IMR-90 (cell line): ENCODE measurements around the gene USP24. TPM values are rescaled to one million over a fixed set of nuclear protein-coding genes. Genes with fewer than 3 reads are reported as not detected.

ENCODE experiments used
- ATAC-seq: fragments of 200-7000 bp; cut with Tn5 transposase; 2 replicates; pipeline ENCODE4 v1.9.1; 2020; ENCODE audit warnings: low read depth, mild to moderate bottlenecking, moderate library complexity
- BruUV-seq: library from RNA; stranded (reverse); fragments of 400-500 nt; replicated peaks from 2 replicates; lab custom pipeline; 2021; lab: Mats Ljungman, UMichigan
- CTCF ChIA-PET: fragments of 300-600 bp; formaldehyde crosslinking; extraction: SDS; loops from one replicate; lab custom pipeline; 2021; ENCODE audit warnings: antibody characterized with exemption; lab: Yijun Ruan, JAX
- POLR2A ChIA-PET: fragments of 300-600 bp; sonication (Branson Sonifier 250); formaldehyde crosslinking; loops from one replicate; lab custom pipeline; 2022; ENCODE audit warnings: antibody characterized with exemption; ENCODE audit not compliant: unreplicated experiment; lab: Charles Lee
- DNase-seq: peaks from one replicate; pipeline ENCODE4 v3.0.0; 2013
- H2AFZ ChIP-seq: replicated peaks from 2 replicates; pipeline ENCODE3; 2013; ENCODE audit warnings: low read length, mild to moderate bottlenecking; ENCODE audit not compliant: poor library complexity
- H2AK5ac ChIP-seq: 2 replicates; pipeline ENCODE4 v1.6.1; 2013; ENCODE audit warnings: low read depth, low read length, inconsistent platforms
- H2AK9ac ChIP-seq: replicated peaks from 2 replicates; pipeline ENCODE3; 2013; ENCODE audit warnings: mild to moderate bottlenecking, low read depth, low read length, moderate library complexity; ENCODE audit not compliant: poor library complexity
- H2BK120ac ChIP-seq: 2 replicates; pipeline ENCODE4 v1.6.1; 2013; ENCODE audit warnings: low read depth, low read length, inconsistent platforms
- H2BK15ac ChIP-seq: 3 replicates; pipeline ENCODE4 v1.6.1; 2013; ENCODE audit warnings: low read depth, low read length, inconsistent platforms
- H2BK20ac ChIP-seq: 2 replicates; pipeline ENCODE4 v1.6.1; 2013; ENCODE audit warnings: low read depth, mild to moderate bottlenecking, inconsistent platforms, low read length, moderate library complexity
- H2BK5ac ChIP-seq: 2 replicates; pipeline ENCODE4 v1.6.1; 2013; ENCODE audit warnings: mild to moderate bottlenecking, low read depth, low read length, inconsistent platforms; ENCODE audit not compliant: poor library complexity, severe bottlenecking
- H3K14ac ChIP-seq: replicated peaks from 2 replicates; pipeline ENCODE4 v1.6.1; 2013; ENCODE audit warnings: low read depth, low read length, inconsistent platforms
- H3K18ac ChIP-seq: 2 replicates; pipeline ENCODE4 v1.6.1; 2013; ENCODE audit warnings: low read depth, low read length, control low read depth
- H3K23ac ChIP-seq: 2 replicates; pipeline ENCODE4 v1.6.1; 2013; ENCODE audit warnings: low read depth, low read length, inconsistent platforms
- H3K27ac ChIP-seq: 2 replicates; pipeline ENCODE4 v1.5.1; 2013; ENCODE audit warnings: mild to moderate bottlenecking, control low read depth, low read length; ENCODE audit not compliant: insufficient read depth
- H3K27me3 ChIP-seq: 2 replicates; pipeline ENCODE4 v1.6.1; 2013; ENCODE audit warnings: low read length; ENCODE audit not compliant: control insufficient read depth, insufficient read depth
- H3K36me3 ChIP-seq: 2 replicates; pipeline ENCODE4 v1.6.1; 2013; ENCODE audit warnings: low read length, mixed read lengths; ENCODE audit not compliant: control insufficient read depth, insufficient read depth
- H3K4ac ChIP-seq: 2 replicates; pipeline ENCODE4 v1.6.1; 2013; ENCODE audit warnings: low read depth, low read length, inconsistent platforms
- H3K4me1 ChIP-seq: 2 replicates; pipeline ENCODE4 v1.6.1; 2013; ENCODE audit warnings: low read length, mixed read lengths; ENCODE audit not compliant: control insufficient read depth, insufficient read depth
- H3K4me2 ChIP-seq: 2 replicates; pipeline ENCODE4 v1.6.1; 2013; ENCODE audit warnings: low read depth, mild to moderate bottlenecking, control low read depth, low read length, moderate library complexity
- H3K4me3 ChIP-seq: 2 replicates; pipeline ENCODE4 v1.5.1; 2013; ENCODE audit warnings: low read depth, mild to moderate bottlenecking, control low read depth, low read length, moderate library complexity; ENCODE audit not compliant: insufficient read depth
- H3K56ac ChIP-seq: 2 replicates; pipeline ENCODE4 v1.6.1; 2013; ENCODE audit warnings: low read length, inconsistent platforms; ENCODE audit not compliant: insufficient read depth; ENCODE audit errors: extremely low read depth
- H3K79me1 ChIP-seq, 2 experiments: 2 replicates each; pipeline ENCODE4 v1.6.1; 2013; ENCODE audit warnings: low read length in 2 of 2, inconsistent platforms in 1 of 2, low read depth in 1 of 2
- H3K9ac ChIP-seq: 2 replicates; pipeline ENCODE4 v1.6.1; 2013; ENCODE audit warnings: low read depth, low read length, control low read depth
- H3K9me1 ChIP-seq: 2 replicates; pipeline ENCODE4 v1.6.1; 2013; ENCODE audit warnings: low read length, inconsistent platforms; ENCODE audit not compliant: insufficient read depth
- H3K9me3 ChIP-seq: 2 replicates; pipeline ENCODE4 v1.6.1; 2013; ENCODE audit warnings: low read length; ENCODE audit not compliant: control insufficient read depth, insufficient read depth
- H4K20me1 ChIP-seq: 2 replicates; pipeline ENCODE4 v1.6.1; 2013; ENCODE audit warnings: low read length, inconsistent platforms; ENCODE audit not compliant: insufficient read depth
- H4K5ac ChIP-seq: 2 replicates; pipeline ENCODE4 v1.6.1; 2013; ENCODE audit warnings: mild to moderate bottlenecking, low read depth, low read length, control low read depth
- H4K8ac ChIP-seq, 2 experiments: 2 replicates each; pipeline ENCODE4 v1.6.1; 2013; ENCODE audit warnings: low read depth in 2 of 2, low read length in 2 of 2, control low read depth in 1 of 2, inconsistent platforms in 1 of 2
- H4K91ac ChIP-seq: 2 replicates; pipeline ENCODE4 v1.6.1; 2013; ENCODE audit warnings: low read depth, low read length, inconsistent platforms; ENCODE audit not compliant: insufficient read depth
- BHLHE40 ChIP-seq: fragments of 150-350 bp; IDR thresholded peaks from 2 replicates; pipeline ENCODE4 v1.6.1; 2016; ENCODE audit warnings: mild to moderate bottlenecking, low read depth, low read length
- MAFK ChIP-seq: IDR thresholded peaks from 2 replicates; pipeline ENCODE4 v1.6.1; 2012; ENCODE audit warnings: low read depth, low read length, improper control_type of control experiment
- MXI1 ChIP-seq: IDR thresholded peaks from 2 replicates; pipeline ENCODE4 v1.6.1; 2012; ENCODE audit warnings: low read depth, mild to moderate bottlenecking, low read length, moderate library complexity, borderline replicate concordance
- NFE2L2 ChIP-seq: fragments of 150-350 bp; IDR thresholded peaks from 2 replicates; pipeline ENCODE4 v1.6.1; 2016; ENCODE audit warnings: low read depth, mild to moderate bottlenecking, low read length
- POLR2A ChIP-seq: IDR thresholded peaks from 2 replicates; pipeline ENCODE4 v1.6.1; 2012; ENCODE audit warnings: mild to moderate bottlenecking, low read depth, low read length
- RAD21 ChIP-seq: IDR thresholded peaks from 2 replicates; pipeline ENCODE4 v1.6.1; 2012; ENCODE audit warnings: low read length, improper control_type of control experiment
- RFX5 ChIP-seq: IDR thresholded peaks from 2 replicates; pipeline ENCODE4 v1.8.0; 2012; ENCODE audit warnings: low read depth, mild to moderate bottlenecking, low read length, moderate library complexity
- SMC3 ChIP-seq: fragments of 150-350 bp; IDR thresholded peaks from 2 replicates; pipeline ENCODE4 v1.6.1; 2016; ENCODE audit warnings: low read depth, mild to moderate bottlenecking, antibody characterized with exemption, low read length, moderate library complexity
- WGBS, 2 experiments: methylation state at CpG; one replicate each; pipeline versions ENCODE4 v1.1.5 to v1.1.7; 2013; ENCODE audit warnings: missing lambda C conversion rate in 2 of 2; ENCODE audit not compliant: insufficient read length in 1 of 2; ENCODE audit errors: extremely low coverage in 2 of 2; 5-methylcytosine and 5-hydroxymethylcytosine counted together
- dilution Hi-C: fragments of 300-500 bp; cut with HindIII; formaldehyde crosslinking; loops from one replicate; pipeline ENCODE4 v1.14.3; 2018; ENCODE audit warnings: low sequenced_read_pairs; ENCODE audit not compliant: unreplicated experiment
- in situ Hi-C: fragments of 300-500 bp; cut with MboI; formaldehyde crosslinking; loops from 3 replicates; pipeline ENCODE4 v1.14.3; 2019; ENCODE audit warnings: low sequenced_read_pairs, inconsistent platforms, mixed read lengths
- intact Hi-C: fragments of 100-400 bp; cut with micrococcal nuclease; formaldehyde crosslinking; loops from 2 replicates; pipeline ENCODE4 v1.10.0; 2022
- polyA plus RNA-seq, 3 experiments: library from polyadenylated mRNA; depleted of rRNA; stranded (reverse); fragments of >200 nt; gene quantifications; 2 replicates each; pipeline ENCODE4 v1.2.3, GENCODE V29; 2012; ENCODE audit warnings: low replicate concordance in 1 of 3
- total RNA-seq: library from RNA; depleted of rRNA; stranded (reverse); fragments of >200 nt; gene quantifications from 2 replicates; pipeline ENCODE4 v1.2.3, GENCODE V29; 2012
- TF ChIP-seq, protein P1 (sequence below): fragments of 150-350 bp; IDR thresholded peaks from 2 replicates; pipeline ENCODE4 v1.6.1; 2017; ENCODE audit warnings: mild to moderate bottlenecking, antibody characterized with exemption, low read length, low read depth
- TF ChIP-seq, protein P2 (sequence below): fragments of 150-350 bp; IDR thresholded peaks from 2 replicates; pipeline ENCODE4 v1.6.1; 2016; ENCODE audit warnings: low read depth, mild to moderate bottlenecking, low read length, moderate library complexity, borderline replicate concordance

USP24 gene
- total and polyA plus RNA-seq, 2 of the 4 experiments (the other 2 are of a cell fraction), result 8.4 to 36.7 TPM

GRCh38 chr1:55037733-55038551, 177.2 kb downstream of the USP24 start (continued):
- TF ChIP-seq RFX5, result no peak

GRCh38 chr1:55035904-55036303, 179.3 kb downstream of the USP24 start:
- TF ChIP-seq MAFK, result no peak
- no peak for TF ChIP-seq MXI1
- TF ChIP-seq RFX5, result no peak
- TF ChIP-seq SMC3, result no peak
- TF ChIP-seq RAD21, result no peak
- TF ChIP-seq, protein P1, sequence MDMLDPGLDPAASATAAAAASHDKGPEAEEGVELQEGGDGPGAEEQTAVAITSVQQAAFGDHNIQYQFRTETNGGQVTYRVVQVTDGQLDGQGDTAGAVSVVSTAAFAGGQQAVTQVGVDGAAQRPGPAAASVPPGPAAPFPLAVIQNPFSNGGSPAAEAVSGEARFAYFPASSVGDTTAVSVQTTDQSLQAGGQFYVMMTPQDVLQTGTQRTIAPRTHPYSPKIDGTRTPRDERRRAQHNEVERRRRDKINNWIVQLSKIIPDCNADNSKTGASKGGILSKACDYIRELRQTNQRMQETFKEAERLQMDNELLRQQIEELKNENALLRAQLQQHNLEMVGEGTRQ, result no peak
- TF ChIP-seq POLR2A, result no peak
- TF ChIP-seq, protein P2, sequence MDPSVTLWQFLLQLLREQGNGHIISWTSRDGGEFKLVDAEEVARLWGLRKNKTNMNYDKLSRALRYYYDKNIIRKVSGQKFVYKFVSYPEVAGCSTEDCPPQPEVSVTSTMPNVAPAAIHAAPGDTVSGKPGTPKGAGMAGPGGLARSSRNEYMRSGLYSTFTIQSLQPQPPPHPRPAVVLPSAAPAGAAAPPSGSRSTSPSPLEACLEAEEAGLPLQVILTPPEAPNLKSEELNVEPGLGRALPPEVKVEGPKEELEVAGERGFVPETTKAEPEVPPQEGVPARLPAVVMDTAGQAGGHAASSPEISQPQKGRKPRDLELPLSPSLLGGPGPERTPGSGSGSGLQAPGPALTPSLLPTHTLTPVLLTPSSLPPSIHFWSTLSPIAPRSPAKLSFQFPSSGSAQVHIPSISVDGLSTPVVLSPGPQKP, result no peak
- TF ChIP-seq NFE2L2, result no peak
- TF ChIP-seq BHLHE40, result no peak
- Histone ChIP-seq H3K36me3 (no peaks in the 10 kb centered on the region), H3K27ac (no peak overlapping the region), H4K8ac (no peak overlapping the region), H3K18ac (no peak overlapping the region), H2BK20ac (no peak overlapping the region), H4K20me1 (0 out of 2 replicates have a peak, but pooled peaks cover 4% of the 10 kb centered on the region), H3K9me1 (peaks cover 3% of the 10 kb centered on the region; the same call in 1 of the 2 replicates), H3K14ac (no peak overlapping the region), H3K79me1 (no peaks in the 10 kb centered on the region), H2AK5ac (no peak overlapping the region), H3K4ac (no peak overlapping the region), H2BK5ac (no peak overlapping the region), H3K23ac (no peak overlapping the region), H3K4me2 (no peak overlapping the region), H3K9me3 (no peaks in the 10 kb centered on the region), H2AK9ac (no peak overlapping the region), H2BK15ac (no peak overlapping the region), H2AFZ (no peak overlapping the region), H3K4me1 (peaks cover 2% of the 10 kb centered on the region; the same call in 1 of the 2 replicates), H3K4me3 (no peak overlapping the region), H4K5ac (no peak overlapping the region), H3K9ac (no peak overlapping the region), H3K27me3 (peaks cover 75% of the 10 kb centered on the region), H2BK120ac (no peak overlapping the region), H3K56ac (no peak overlapping the region), H4K91ac (no peak overlapping the region)
- no CpG with 5 or more reads among the region's 4 CpGs for WGBS, 2 experiments
- in situ Hi-C loops, result no loop called here
- dilution Hi-C loops, result no loop called here
- POLR2A ChIA-PET, result no interaction called here
- intact Hi-C loops, result no loop called here
- no peak for ATAC-seq
- BruUV-seq, result no TSS peak
- DNase-seq, result no peak
- CTCF ChIA-PET, result interaction anchor here (0.9 kb wide), 1 partner anchor 14 kb away, joined by 4 read pairs; no protein-coding TSS in a partner anchor
